GM19468 (cell line): Measurements from ENCODE around the gene PVALEF.
"Not testable (repeated sequence)": the region's sequence is repeated elsewhere in the genome, so short reads cannot be mapped to it uniquely, and the experiment has no call there.

Experiments used
- ATAC-seq: cut with Tn5 transposase; IDR thresholded peaks from one replicate; pipeline ENCODE4 v1.9.1; 2021; ENCODE audit warnings: mild to moderate bottlenecking, moderate library complexity, moderate number of reproducible peaks; ENCODE audit not compliant: unreplicated experiment; ENCODE audit errors: extremely low read depth

The PVALEF gene

GRCh38 chr17:81207610-81208581 is 42.6 kb downstream of the PVALEF start:
- ATAC-seq = no peak

- ATAC-seq = no peak
These were observed 43.3 kb downstream of the PVALEF start for GRCh38 chr17:81208651-81209050.

- ATAC-seq = no peak
These were observed 43.8 kb downstream of the PVALEF start for GRCh38 chr17:81209141-81209540.

GRCh38 chr17:81210466-81210865 is 45.2 kb downstream of the PVALEF start:
- ATAC-seq = no peak

GRCh38 chr17:81210868-81211267 is 45.6 kb downstream of the PVALEF start:
- no peak for ATAC-seq

- ATAC-seq = no peak
These were observed 47.1 kb downstream of the PVALEF start for GRCh38 chr17:81212365-81212764.

- no peak for ATAC-seq
These were observed 48.7 kb downstream of the PVALEF start for GRCh38 chr17:81213978-81214377.

- no peak for ATAC-seq
These were observed 52.2 kb downstream of the PVALEF start for GRCh38 chr17:81217491-81217890.

GRCh38 chr17:81218459-81218858 is 53.2 kb downstream of the PVALEF start:
- no peak for ATAC-seq

- no peak for ATAC-seq
These were observed 53.7 kb downstream of the PVALEF start for GRCh38 chr17:81218991-81219390.

GRCh38 chr17:81219476-81220180 is 54.3 kb downstream of the PVALEF start:
- no peak for ATAC-seq

GRCh38 chr17:81221371-81221841 is 56.1 kb downstream of the PVALEF start:
- no peak for ATAC-seq

GRCh38 chr17:81221842-81222619 is 56.7 kb downstream of the PVALEF start:
- ATAC-seq = no peak

GRCh38 chr17:81222620-81222905 is 57.3 kb downstream of the PVALEF start:
- ATAC-seq = no peak

- ATAC-seq = peak; percentile 93
These were observed 57.8 kb downstream of the PVALEF start, which contains the start of gene CEP131 for GRCh38 chr17:81222906-81223761. TSS of gene CEP131 (minus strand) at chr17:81222965. CDS start at chr17:81220056, 2,909 bp downstream.

- ATAC-seq = no peak
These were observed 58.4 kb downstream of the PVALEF start for GRCh38 chr17:81223762-81224130.

GRCh38 chr17:81227630-81228029 is 62.3 kb downstream of the PVALEF start:
- ATAC-seq = not testable (repeated sequence)

- ATAC-seq = no peak
These were observed 63.1 kb downstream of the PVALEF start for GRCh38 chr17:81228420-81228819.

- no peak for ATAC-seq
These were observed 63.7 kb downstream of the PVALEF start for GRCh38 chr17:81228834-81229665.
